ENCODE data around the gene ROBO2.

The ROBO2 gene

DNA sequence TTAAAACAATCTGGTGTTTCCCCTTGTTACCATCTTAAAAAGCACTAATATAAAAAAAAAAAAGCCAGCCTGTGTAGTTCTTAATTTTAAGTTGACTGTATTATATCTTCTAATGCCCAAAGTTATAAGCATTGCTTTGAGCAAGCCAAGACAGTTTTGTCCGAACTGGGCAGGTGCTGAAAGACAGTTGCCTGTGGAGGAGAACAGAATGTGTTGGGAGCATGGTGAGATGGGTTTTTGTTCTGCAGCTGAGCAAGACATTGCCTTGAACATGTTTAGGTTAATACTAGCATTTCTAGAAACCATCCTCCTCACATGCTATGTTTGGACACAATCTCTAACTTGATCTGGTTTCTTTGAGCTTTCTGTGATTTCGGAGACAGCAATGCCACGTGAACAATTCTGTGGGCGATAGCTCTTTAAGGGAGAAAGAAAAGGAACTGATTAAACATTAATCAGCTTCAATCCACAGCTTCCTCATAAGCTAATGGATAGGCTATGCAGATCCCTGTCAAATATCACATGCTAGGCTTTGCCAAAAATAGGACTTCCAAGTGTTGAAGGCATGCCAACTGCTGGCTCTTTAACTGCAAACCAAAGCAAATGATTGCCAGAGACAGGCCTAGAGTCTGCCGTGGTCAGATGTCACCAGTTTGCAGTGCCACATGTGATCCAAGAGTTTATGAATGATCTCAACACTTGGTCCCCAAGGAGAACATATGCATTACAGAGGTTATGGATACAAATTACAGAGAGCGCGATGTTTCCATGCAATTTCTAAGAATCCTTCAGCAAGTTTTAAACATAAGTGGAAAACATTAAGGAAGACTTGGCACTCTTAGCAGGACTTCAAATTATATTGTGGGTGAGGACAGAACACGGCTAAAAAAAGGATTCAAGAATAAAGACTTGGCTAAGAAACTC lies 428.1 kb downstream of the ROBO2 start:
- DNase-seq (ENCODE audit: low read depth in 4 of 4, low spot score in 1 of 4): no peak

DNA sequence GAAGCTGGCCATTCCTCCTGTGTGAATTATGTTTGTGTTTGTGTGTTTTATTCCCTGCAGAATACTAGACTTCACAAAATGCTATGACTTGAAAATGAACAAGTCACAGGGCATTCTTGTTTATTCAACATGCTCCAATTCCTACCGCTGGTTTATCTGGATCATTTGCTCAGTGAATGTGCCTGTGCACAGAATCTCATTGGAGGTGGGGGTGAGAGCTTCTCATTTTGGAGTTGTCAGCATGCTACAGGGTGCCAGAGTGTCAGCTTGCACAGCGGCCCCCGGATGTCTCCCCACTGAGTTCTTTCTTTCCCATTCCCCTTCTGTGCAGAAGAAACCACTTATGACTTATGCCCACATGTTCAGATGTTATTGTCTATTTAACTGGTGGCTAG lies 428.7 kb downstream of the ROBO2 start:
- DNase-seq (ENCODE audit: low read depth in 4 of 4, low spot score in 1 of 4): no peak

GRCh38 chr3:77475507-77475906 lies 435.6 kb downstream of the ROBO2 start:
- no peak for DNase-seq (ENCODE audit: low read depth in 4 of 4, low spot score in 1 of 4)

DNA sequence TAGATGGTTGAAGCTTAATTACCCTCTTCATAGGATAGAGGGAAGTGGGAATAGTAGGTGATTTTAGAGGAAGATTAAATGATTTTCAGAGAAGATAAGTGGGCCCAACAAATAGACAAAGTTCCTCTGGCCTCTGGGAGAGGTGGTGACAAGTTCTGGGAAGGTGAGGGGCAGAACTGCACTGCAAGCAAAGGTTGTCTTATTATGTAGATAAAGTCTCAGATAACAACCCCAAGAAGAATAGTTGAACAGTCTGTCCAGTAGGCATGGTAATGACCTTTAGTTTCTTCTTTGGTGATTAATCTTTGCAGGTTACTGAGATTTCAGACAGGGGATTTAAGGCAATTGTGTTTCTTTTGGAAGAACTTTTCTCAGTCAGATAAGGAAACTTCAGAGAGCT lies 439.1 kb downstream of the ROBO2 start:
- DNase-seq (ENCODE audit: low read depth in 4 of 4, low spot score in 1 of 4): no peak

DNA sequence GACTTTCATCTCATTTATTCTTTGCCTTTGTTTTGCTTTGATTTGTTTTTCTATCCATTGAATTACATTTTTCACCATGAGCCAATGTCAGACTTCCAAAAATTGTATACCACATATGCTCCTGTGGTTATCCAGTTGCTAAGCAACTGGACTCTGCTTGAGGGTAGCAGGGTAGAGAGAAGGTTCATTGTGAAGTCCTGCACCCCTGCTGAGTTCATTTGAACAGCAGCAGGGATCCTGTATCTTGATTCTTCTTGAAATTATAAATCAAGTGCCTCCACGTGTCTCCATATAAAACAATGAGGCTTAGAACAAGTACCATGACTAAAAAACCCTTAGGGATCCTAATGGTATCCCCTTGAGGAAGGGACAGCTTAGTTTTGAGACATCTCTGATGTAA lies 449.3 kb downstream of the ROBO2 start:
- no peak for DNase-seq (ENCODE audit: low read depth in 4 of 4, low spot score in 1 of 4)

- no peak for DNase-seq (ENCODE audit: low read depth in 4 of 4, low spot score in 1 of 4)
These were observed 452.1 kb downstream of the ROBO2 start for GRCh38 chr3:77491961-77492360.

GRCh38 chr3:77500721-77501120 lies 460.8 kb downstream of the ROBO2 start:
- no peak for DNase-seq (ENCODE audit: low read depth in 4 of 4, low spot score in 1 of 4)

- DNase-seq (ENCODE audit: low read depth in 4 of 4, low spot score in 1 of 4): no peak
These were observed 466.5 kb downstream of the ROBO2 start for GRCh38 chr3:77506384-77506783.

DNA sequence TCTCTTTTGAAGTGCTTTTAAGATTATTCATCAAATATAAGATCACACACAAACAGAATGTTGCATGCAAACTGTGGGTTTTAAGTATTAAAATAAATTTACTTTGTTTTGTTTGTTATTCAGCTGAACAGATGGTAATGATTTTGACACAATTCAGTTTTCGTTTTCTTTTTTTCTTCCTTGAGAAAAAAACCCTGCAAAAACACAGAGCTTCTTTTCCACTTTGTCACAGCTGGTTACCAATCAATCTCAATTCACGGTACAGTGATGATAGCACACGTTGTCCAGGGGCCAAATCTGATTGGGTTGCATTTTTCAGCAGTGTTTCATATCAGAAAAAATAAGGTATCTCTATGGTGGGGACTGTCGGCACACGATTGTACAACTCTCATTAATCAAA lies 473.6 kb downstream of the ROBO2 start:
- DNase-seq (ENCODE audit: low read depth in 4 of 4, low spot score in 1 of 4): no peak

- DNase-seq (ENCODE audit: low read depth in 4 of 4, low spot score in 1 of 4): no peak
These were observed 474.9 kb downstream of the ROBO2 start for GRCh38 chr3:77514766-77515165.

DNA sequence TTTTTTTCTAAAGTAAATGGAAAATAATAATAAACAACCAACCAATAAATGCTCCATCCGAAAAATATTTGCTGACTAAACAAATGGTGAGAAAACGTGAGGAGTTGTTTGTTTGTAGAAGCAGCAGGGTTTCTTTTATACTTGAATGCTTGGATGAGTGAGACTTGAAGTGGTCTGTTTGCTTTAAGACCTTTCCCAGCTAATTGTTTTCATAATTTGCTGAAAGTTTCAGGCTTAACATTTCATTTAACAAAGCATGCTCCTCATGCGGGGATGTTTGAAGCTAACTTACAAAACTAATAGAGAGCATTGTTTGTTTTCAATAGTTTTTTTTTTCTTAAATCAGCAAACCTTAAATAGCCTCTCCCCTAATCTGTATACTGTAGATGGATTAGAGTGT lies 484.6 kb downstream of the ROBO2 start:
- DNase-seq (ENCODE audit: low read depth in 4 of 4, low spot score in 1 of 4): no peak

- DNase-seq (ENCODE audit: low read depth in 4 of 4, low spot score in 1 of 4): no peak
These were observed 485.2 kb downstream of the ROBO2 start for GRCh38 chr3:77524946-77525682.

DNA sequence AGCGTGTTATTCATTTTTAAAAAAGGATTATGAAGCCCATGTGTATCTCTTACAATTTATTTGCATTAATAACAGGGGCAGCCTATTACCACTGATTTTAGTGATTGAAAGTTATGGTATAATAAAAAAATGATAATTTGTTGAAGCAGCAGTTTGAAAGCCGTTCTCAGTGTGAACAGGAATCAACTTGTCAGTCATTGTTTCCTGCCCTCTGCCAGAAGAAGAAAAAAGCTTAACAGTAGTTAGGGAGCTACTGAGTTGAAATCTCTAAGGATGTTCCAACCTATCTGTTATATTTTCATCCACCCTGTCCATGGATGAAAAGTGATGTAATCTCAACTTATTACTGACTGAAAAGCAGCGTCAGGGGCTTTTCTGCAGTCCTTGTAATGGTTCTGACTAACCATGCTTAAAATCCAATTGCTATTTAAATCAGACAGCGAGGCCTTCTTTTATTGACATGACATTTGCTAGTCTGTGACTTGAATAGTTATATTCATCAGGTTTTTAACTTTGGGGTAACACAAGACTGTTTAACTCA lies 486.7 kb downstream of the ROBO2 start:
- DNase-seq (ENCODE audit: low read depth in 4 of 4, low spot score in 1 of 4): no peak

DNA sequence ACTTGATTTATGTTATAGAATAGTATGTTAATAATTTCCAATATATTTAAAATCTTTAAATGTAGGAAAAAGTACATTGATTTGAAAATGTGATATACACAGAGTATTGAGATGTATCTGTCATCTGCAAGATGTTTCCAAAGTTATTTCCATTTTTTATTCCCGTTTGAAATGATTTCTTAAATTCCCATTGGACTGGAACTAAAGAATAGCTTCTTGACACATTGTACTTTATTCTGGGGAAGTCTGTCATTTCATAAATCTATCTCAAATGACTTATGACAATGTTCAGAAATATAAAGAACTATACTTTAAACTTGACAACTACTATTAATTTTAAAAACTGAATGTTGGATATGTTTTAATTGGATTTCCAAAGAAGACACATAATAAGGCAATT lies 489.6 kb downstream of the ROBO2 start:
- no peak for DNase-seq (ENCODE audit: low read depth in 4 of 4, low spot score in 1 of 4)

DNA sequence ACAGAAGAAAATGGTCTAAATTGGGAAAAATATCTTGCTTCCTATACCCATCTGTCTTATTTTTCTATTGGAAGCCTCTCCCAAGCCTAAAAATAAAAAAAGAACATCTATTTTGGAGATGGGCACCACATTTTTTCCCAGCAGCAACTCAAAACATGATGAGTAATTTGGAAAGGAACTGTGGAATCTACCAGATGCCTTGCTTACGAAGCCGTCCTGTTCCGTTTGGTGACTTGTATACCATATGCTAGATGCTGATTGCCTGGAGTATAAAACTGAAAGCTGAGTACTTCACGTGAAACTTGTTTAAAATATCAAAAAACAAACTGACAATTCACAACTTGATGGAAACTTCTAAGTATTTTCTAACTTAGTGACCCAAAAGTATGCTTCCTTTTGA lies 491.0 kb downstream of the ROBO2 start:
- DNase-seq (ENCODE audit: low read depth in 4 of 4, low spot score in 1 of 4): no peak

GRCh38 chr3:77535116-77535515 lies 495.2 kb downstream of the ROBO2 start:
- no peak for DNase-seq (ENCODE audit: low read depth in 4 of 4, low spot score in 1 of 4)

- no peak for DNase-seq (ENCODE audit: low read depth in 4 of 4, low spot score in 1 of 4)
These were observed 496.3 kb downstream of the ROBO2 start for GRCh38 chr3:77536038-77536775.

DNA sequence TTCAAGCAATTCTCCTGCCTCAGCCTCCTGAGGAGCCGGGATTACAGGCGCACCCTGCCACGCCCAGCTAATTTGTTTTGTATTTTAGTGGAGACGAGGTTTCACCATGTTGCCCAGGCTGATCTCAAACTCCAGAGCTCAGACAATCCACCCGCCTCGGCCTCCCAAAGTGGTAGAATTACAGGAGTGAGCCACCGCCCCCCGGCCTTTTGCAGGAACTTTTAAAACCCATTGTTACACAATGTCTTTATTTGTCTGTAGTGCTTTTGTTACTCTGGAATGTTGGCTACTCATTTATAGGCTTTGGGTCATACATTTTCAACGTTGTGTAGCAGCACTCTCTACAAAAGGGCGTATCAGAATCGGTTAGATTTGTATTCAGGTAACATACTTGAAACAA lies 499.1 kb downstream of the ROBO2 start:
- no peak for DNase-seq (ENCODE audit: low read depth in 4 of 4, low spot score in 1 of 4)

- no peak for DNase-seq (ENCODE audit: low read depth in 4 of 4, low spot score in 1 of 4)
These were observed 499.8 kb downstream of the ROBO2 start for GRCh38 chr3:77539677-77540076.

- no peak for DNase-seq (ENCODE audit: low read depth in 4 of 4, low spot score in 1 of 4)
These were observed 501.5 kb downstream of the ROBO2 start for GRCh38 chr3:77541203-77541922.

GRCh38 chr3:77546246-77546645 lies 506.3 kb downstream of the ROBO2 start:
- DNase-seq (ENCODE audit: low read depth in 4 of 4, low spot score in 1 of 4): no peak
